OCI-LY3 (cell line): Measurements from ENCODE around the gene FAP.

Experiments
- H2AFZ ChIP-seq: fragments of 200-600, 300-600 bp; shearing (Covaris generic); 2 replicates; pipeline ENCODE4 v1.6.0; 2014; ENCODE audit warnings: antibody characterized with exemption, low read depth, low read length
- H3K27ac ChIP-seq: fragments of 200-600, 300-600 bp; sonication (generic); 2 replicates; pipeline ENCODE4 v1.5.1; 2014; ENCODE audit warnings: mild to moderate bottlenecking, low read length, moderate library complexity, mixed read lengths
- H3K27me3 ChIP-seq: fragments of 200-600, 300-600 bp; sonication (generic); 2 replicates; pipeline ENCODE4 v1.6.1; 2014; ENCODE audit warnings: low read depth, low read length, mixed read lengths
- H3K36me3 ChIP-seq: fragments of 200-600, 300-600 bp; sonication (generic); replicated peaks from 2 replicates; pipeline ENCODE3; 2014; ENCODE audit warnings: low read depth, low read length, mixed read lengths
- H3K4me1 ChIP-seq: fragments of 300-600, 200-600 bp; sonication (generic); 2 replicates; pipeline ENCODE4 v1.6.1; 2014; ENCODE audit warnings: low read length, mixed read lengths
- H3K4me2 ChIP-seq: fragments of 200-600, 300-600 bp; sonication (generic); 2 replicates; pipeline ENCODE4 v1.6.1; 2014; ENCODE audit warnings: low read length, mixed read lengths
- H3K4me3 ChIP-seq: fragments of 300-600, 200-600 bp; sonication (generic); 2 replicates; pipeline ENCODE4 v1.5.1; 2014; ENCODE audit warnings: antibody characterized with exemption, mild to moderate bottlenecking, low read length, moderate library complexity
- H3K79me2 ChIP-seq: fragments of 300-600, 200-600 bp; shearing (Covaris generic); 2 replicates; pipeline ENCODE4 v1.6.1; 2014; ENCODE audit warnings: mild to moderate bottlenecking, low read length, mixed read lengths
- H3K9ac ChIP-seq: fragments of 300-600, 200-600 bp; shearing (Covaris generic); 2 replicates; pipeline ENCODE4 v1.6.0; 2014; ENCODE audit warnings: mild to moderate bottlenecking, low read length, moderate library complexity
- H3K9me3 ChIP-seq: fragments of 200-600, 300-600 bp; shearing (Covaris generic); 2 replicates; pipeline ENCODE4 v1.6.1; 2014; ENCODE audit warnings: low read length, mixed read lengths; ENCODE audit not compliant: insufficient read depth
- H4K20me1 ChIP-seq: fragments of 200-600, 300-600 bp; sonication (generic); 2 replicates; pipeline ENCODE4 v1.6.1; 2016; ENCODE audit warnings: low read length, mixed read lengths; ENCODE audit not compliant: insufficient read depth
- CTCF ChIP-seq: fragments of 200-600, 300-600 bp; sonication (generic); IDR thresholded peaks from 2 replicates; pipeline ENCODE4 v1.5.1; 2014; ENCODE audit warnings: antibody characterized with exemption, low read length, low read depth
- EZH2phosphoT487 ChIP-seq: fragments of 200-600 bp; shearing (Covaris generic); IDR thresholded peaks from 2 replicates; pipeline ENCODE4 v1.6.1; 2018; ENCODE audit warnings: antibody characterized with exemption, mixed run types, low read depth

FAP gene

GRCh38 chr2:162202203-162202602, 41.0 kb downstream of the FAP start:
- no peak overlapping the region for H3K4me3 ChIP-seq
- H3K27ac ChIP-seq = no peak overlapping the region
- H3K9ac ChIP-seq = no peak overlapping the region
- H3K79me2 ChIP-seq = no peaks in the 10 kb centered on the region
- H3K27me3 ChIP-seq = 0 out of 2 replicates have a peak, but pooled peaks cover 2% of the 10 kb centered on the region
- H3K36me3 ChIP-seq = no peaks in the 10 kb centered on the region
- H3K4me2 ChIP-seq = no peak overlapping the region
- H4K20me1 ChIP-seq = no peaks in the 10 kb centered on the region
- H3K4me1 ChIP-seq = no peaks in the 10 kb centered on the region
- H2AFZ ChIP-seq = no peak overlapping the region
- TF ChIP-seq EZH2phosphoT487 = no peak
- no peak for TF ChIP-seq CTCF
- H3K9me3 ChIP-seq = no peaks in the 10 kb centered on the region

GRCh38 chr2:162200636-162201035, 42.6 kb downstream of the FAP start:
- Histone ChIP-seq H3K4me1 (no peaks in the 10 kb centered on the region), H4K20me1 (no peaks in the 10 kb centered on the region), H2AFZ (no peak overlapping the region), H3K4me3 (no peak overlapping the region), H3K9me3 (no peaks in the 10 kb centered on the region), H3K36me3 (no peaks in the 10 kb centered on the region), H3K27ac (no peak overlapping the region), H3K9ac (no peak overlapping the region), H3K79me2 (no peaks in the 10 kb centered on the region), H3K27me3 (0 out of 2 replicates have a peak, but pooled peaks cover 2% of the 10 kb centered on the region), H3K4me2 (no peak overlapping the region)
- TF ChIP-seq EZH2phosphoT487 (no peak), CTCF (no peak)

- Histone ChIP-seq H3K9ac (no peak overlapping the region), H4K20me1 (no peaks in the 10 kb centered on the region), H3K9me3 (no peaks in the 10 kb centered on the region), H3K27me3 (0 out of 2 replicates have a peak, but pooled peaks cover 2% of the 10 kb centered on the region), H3K4me1 (no peaks in the 10 kb centered on the region), H3K36me3 (no peaks in the 10 kb centered on the region), H3K4me3 (no peak overlapping the region), H3K4me2 (no peak overlapping the region), H3K27ac (no peak overlapping the region), H3K79me2 (no peaks in the 10 kb centered on the region), H2AFZ (no peak overlapping the region)
- TF ChIP-seq CTCF (no peak), EZH2phosphoT487 (no peak)
These were observed 43.3 kb downstream of the FAP start for GRCh38 chr2:162199913-162200312.

GRCh38 chr2:162198239-162198638, 45.0 kb downstream of the FAP start:
- Histone ChIP-seq H3K4me1 (no peaks in the 10 kb centered on the region), H3K9ac (no peak overlapping the region), H3K4me2 (no peak overlapping the region), H3K79me2 (no peaks in the 10 kb centered on the region), H3K9me3 (no peaks in the 10 kb centered on the region), H2AFZ (no peak overlapping the region), H3K27ac (no peak overlapping the region), H3K4me3 (no peak overlapping the region), H3K27me3 (0 out of 2 replicates have a peak, but pooled peaks cover 2% of the 10 kb centered on the region), H4K20me1 (no peaks in the 10 kb centered on the region), H3K36me3 (no peaks in the 10 kb centered on the region)
- TF ChIP-seq CTCF (no peak), EZH2phosphoT487 (no peak)
